ENCODE results near the gene DUS4L. TPM values are rescaled to one million over a fixed set of nuclear protein-coding genes. Genes with fewer than 3 reads are reported as not detected.

Gene DUS4L
- total RNA-seq, 2 donors from 2014 or later, result 13.2 to 18.0 TPM

- Histone ChIP-seq H3K4me3 (ENCODE audit: low read length) (no peak overlapping the region), H3K9me3 (ENCODE audit: control insufficient read depth, low read length) (no peaks in the 10 kb centered on the region), H3K4me1 (ENCODE audit: control insufficient read depth, insufficient read depth, low read length) (no peaks in the 10 kb centered on the region), H3K27me3 (ENCODE audit: control insufficient read depth, insufficient read depth, low read length, poor library complexity, severe bottlenecking) (no peaks in the 10 kb centered on the region), H3K27ac (ENCODE audit: low read depth, low read length) (no peak overlapping the region), H3K36me3 (ENCODE audit: control insufficient read depth, insufficient read depth, low read length) (peaks cover 49% of the 10 kb centered on the region), H3K9ac (ENCODE audit: extremely low read depth, low read length, poor library complexity, severe bottlenecking) (no peak overlapping the region)
- H3K9me3 Mint-ChIP-seq, result no peaks in the 10 kb centered on the region
- peaks cover 46% of the 10 kb centered on the region for H3K36me3 Mint-ChIP-seq (ENCODE audit: low read depth)
- DNase-seq, result no peak
- no peaks in the 10 kb centered on the region for H3K27me3 Mint-ChIP-seq (ENCODE audit: insufficient read depth)
- H3K27ac Mint-ChIP-seq, result no peak overlapping the region
- 96 to 100% methylated on average over 1 of the region's 1 CpG for WGBS, 2 experiments (ENCODE audit: insufficient coverage in 1 of 2, insufficient read length in 1 of 2)
- no peak overlapping the region for H3K4me3 Mint-ChIP-seq
- H3K4me1 Mint-ChIP-seq, result no peaks in the 10 kb centered on the region
- no peak for TF ChIP-seq CTCF (conservative IDR thresholded peaks at IDR 0.05)
Measured at GRCh38 chr7:107551936-107552335, 11.8 kb upstream of the DUS4L start.

DNA sequence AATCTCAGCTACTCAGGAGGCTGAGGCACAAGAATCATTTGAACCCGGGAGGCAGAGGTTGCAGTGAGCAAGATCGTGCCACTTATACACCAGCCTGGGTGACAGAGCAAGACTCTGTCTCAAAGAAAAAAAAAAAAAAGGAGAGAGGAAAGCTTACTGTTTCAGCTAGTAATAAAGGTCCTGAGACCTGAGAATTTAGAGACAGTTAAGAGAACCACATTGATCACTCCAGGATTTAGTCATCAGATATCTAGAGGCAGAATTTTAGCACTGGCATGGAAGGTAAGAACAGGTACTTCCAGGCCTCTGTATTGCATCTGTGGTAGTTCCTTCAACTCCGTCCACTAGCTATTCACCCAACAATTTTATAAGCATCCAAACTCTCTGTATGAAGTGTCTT lies 7.9 kb upstream of the DUS4L start:
- no peak overlapping the region for H3K4me3 Mint-ChIP-seq
- H3K27me3 Mint-ChIP-seq (ENCODE audit: insufficient read depth), result no peaks in the 10 kb centered on the region
- H3K4me3 ChIP-seq (ENCODE audit: low read length), result no peak overlapping the region
- DNase-seq, result no peak
- no peak for TF ChIP-seq CTCF (conservative IDR thresholded peaks at IDR 0.05)
- no peaks in the 10 kb centered on the region for H3K9me3 Mint-ChIP-seq
- WGBS, 2 experiments (ENCODE audit: insufficient coverage in 1 of 2, insufficient read length in 1 of 2), result 92 to 100% methylated on average over 1 to 3 of the region's 3 CpGs
- H3K4me1 ChIP-seq (ENCODE audit: control insufficient read depth, insufficient read depth, low read length), result no peaks in the 10 kb centered on the region
- no peak overlapping the region for H3K9ac ChIP-seq (ENCODE audit: extremely low read depth, low read length, poor library complexity, severe bottlenecking)
- no peak overlapping the region for H3K27ac Mint-ChIP-seq
- H3K36me3 ChIP-seq (ENCODE audit: control insufficient read depth, insufficient read depth, low read length), result peaks cover 47% of the 10 kb centered on the region
- no peaks in the 10 kb centered on the region for H3K9me3 ChIP-seq (ENCODE audit: control insufficient read depth, low read length)
- H3K4me1 Mint-ChIP-seq, result peaks cover 7% of the 10 kb centered on the region
- H3K27ac ChIP-seq (ENCODE audit: low read depth, low read length), result no peak overlapping the region
- H3K36me3 Mint-ChIP-seq (ENCODE audit: low read depth), result peaks cover 25% of the 10 kb centered on the region
- H3K27me3 ChIP-seq (ENCODE audit: control insufficient read depth, insufficient read depth, low read length, poor library complexity, severe bottlenecking), result no peaks in the 10 kb centered on the region

GRCh38 chr7:107559864-107560263 lies 3.9 kb upstream of the DUS4L start:
- no peak for TF ChIP-seq CTCF (conservative IDR thresholded peaks at IDR 0.05)
- no peak overlapping the region for H3K9ac ChIP-seq (ENCODE audit: extremely low read depth, low read length, poor library complexity, severe bottlenecking)
- H3K9me3 ChIP-seq (ENCODE audit: control insufficient read depth, low read length), result no peaks in the 10 kb centered on the region
- H3K4me1 Mint-ChIP-seq, result peaks cover 26% of the 10 kb centered on the region
- H3K36me3 Mint-ChIP-seq (ENCODE audit: low read depth), result peaks cover 11% of the 10 kb centered on the region
- DNase-seq, result no peak
- H3K27ac Mint-ChIP-seq, result no peak overlapping the region
- no peaks in the 10 kb centered on the region for H3K4me1 ChIP-seq (ENCODE audit: control insufficient read depth, insufficient read depth, low read length)
- no peaks in the 10 kb centered on the region for H3K9me3 Mint-ChIP-seq
- H3K27me3 ChIP-seq (ENCODE audit: control insufficient read depth, insufficient read depth, low read length, poor library complexity, severe bottlenecking), result no peaks in the 10 kb centered on the region
- no peaks in the 10 kb centered on the region for H3K27me3 Mint-ChIP-seq (ENCODE audit: insufficient read depth)
- no peak overlapping the region for H3K4me3 Mint-ChIP-seq
- no peak overlapping the region for H3K27ac ChIP-seq (ENCODE audit: low read depth, low read length)
- H3K4me3 ChIP-seq (ENCODE audit: low read length), result no peak overlapping the region
- 60 to 98% methylated on average over 1 to 2 of the region's 2 CpGs for WGBS, 2 experiments (ENCODE audit: insufficient coverage in 1 of 2, insufficient read length in 1 of 2)
- peaks cover 21% of the 10 kb centered on the region for H3K36me3 ChIP-seq (ENCODE audit: control insufficient read depth, insufficient read depth, low read length)
